Transverse colon (tissue), 4 donors: ENCODE measurements around the gene SP1. TPM values are rescaled to one million over a fixed set of nuclear protein-coding genes. Genes with fewer than 3 reads are reported as not detected.

Experiments
- total RNA-seq, 4 donors: library from RNA; depleted of rRNA; stranded (reverse); fragments of >200 nt; gene quantifications; one replicate each; pipeline ENCODE4 v1.1.0, GENCODE V29; 2016

The SP1 gene
- total RNA-seq, 4 donors from 2014 or later: 32.6 to 80.1 (median 67.1) TPM

Other genes starting within 250 kb of the SP1 start
- gene ZNF740, start 199.5 kb upstream of the SP1 start, total RNA-seq: 10 to 100 TPM in 3 of 4 donors, 1 to 10 TPM in 1; 9.7 to 21.9 (median 16.3) TPM
- gene CSAD, start 199.3 kb upstream of the SP1 start, total RNA-seq: 100 to 1,000 TPM in 1 of 4 donors, 10 to 100 TPM in 3; 29.1 to 142 (median 39.2) TPM
- 1 to 10 TPM in 3 of 4 donors, under 1 TPM in 1; 0.60 to 8.3 (median 2.9) TPM for gene ITGB7, start 172.9 kb upstream of the SP1 start, total RNA-seq
- 10 to 100 TPM in 1 of 4 donors, 1 to 10 TPM in 2, not detected in 1; 2.6 to 15.4 (median 7.6) TPM for gene RARG, start 148.0 kb upstream of the SP1 start, total RNA-seq
- 10 to 100 TPM in 3 of 4 donors, 1 to 10 TPM in 1; 6.5 to 31.8 (median 18.8) TPM for gene ESPL1, start 111.9 kb upstream of the SP1 start, total RNA-seq
- gene PFDN5, start 84.6 kb upstream of the SP1 start, total RNA-seq: 100 to 1,000 TPM; 244 to 451 (median 381) TPM
- 10 to 100 TPM; 12.7 to 37.0 (median 24.3) TPM for gene MYG1, start 80.5 kb upstream of the SP1 start, total RNA-seq
- 10 to 100 TPM; 31.8 to 51.6 (median 39.9) TPM for gene AAAS, start 58.6 kb upstream of the SP1 start, total RNA-seq
- gene SP7, start 43.8 kb upstream of the SP1 start, total RNA-seq: not detected
- gene AMHR2, start 43.7 kb downstream of the SP1 start, total RNA-seq: under 1 TPM in 1 of 4 donors, not detected in 3; 0.27 TPM
- gene PRR13, start 61.6 kb downstream of the SP1 start, total RNA-seq: 100 to 1,000 TPM; 175 to 307 (median 261) TPM
- gene PCBP2, start 71.9 kb downstream of the SP1 start, total RNA-seq: 100 to 1,000 TPM; 340 to 492 (median 432) TPM
- 10 to 100 TPM in 2 of 4 donors, 1 to 10 TPM in 2; 6.8 to 20.9 (median 10.3) TPM for gene MAP3K12, start 119.3 kb downstream of the SP1 start, total RNA-seq
- gene TARBP2, start 121.1 kb downstream of the SP1 start, total RNA-seq: 10 to 100 TPM; 22.4 to 37.0 (median 34.1) TPM
- not detected for gene NPFF, start 127.3 kb downstream of the SP1 start, total RNA-seq
- gene ATF7, start 246.2 kb downstream of the SP1 start, total RNA-seq: 10 to 100 TPM; 14.2 to 29.7 (median 26.8) TPM